Muscle layer of duodenum (tissue), 2 donors: ENCODE data around the gene NEURL1.

ENCODE experiments used
- H3K27ac ChIP-seq: one replicate; pipeline ENCODE4 v1.7.0; 2013; ENCODE audit warnings: mild to moderate bottlenecking, low read length
- H3K27me3 ChIP-seq: one replicate; pipeline ENCODE4 v1.7.0; 2013; ENCODE audit warnings: low read depth, mild to moderate bottlenecking, control low read depth, low read length
- H3K36me3 ChIP-seq, 2 donors: one replicate each; pipeline ENCODE4 v1.7.0; 2013; ENCODE audit warnings: low read length in 2 of 2, control low read depth in 1 of 2, mild to moderate bottlenecking in 1 of 2; ENCODE audit not compliant: insufficient read depth in 2 of 2, control insufficient read depth in 1 of 2
- H3K4me1 ChIP-seq, 2 donors: one replicate each; pipeline ENCODE4 v1.7.0; 2013; ENCODE audit warnings: low read length in 2 of 2, mild to moderate bottlenecking in 2 of 2, control low read depth in 1 of 2, moderate library complexity in 1 of 2; ENCODE audit not compliant: insufficient read depth in 2 of 2, control insufficient read depth in 1 of 2
- H3K4me3 ChIP-seq, 2 donors: one replicate each; pipeline ENCODE4 v1.7.0; 2013; ENCODE audit warnings: low read length in 2 of 2, low read depth in 1 of 2, mild to moderate bottlenecking in 1 of 2
- H3K9me3 ChIP-seq, 2 donors: one replicate each; pipeline ENCODE4 v1.7.0; 2013; ENCODE audit warnings: low read length in 2 of 2, control low read depth in 1 of 2, mild to moderate bottlenecking in 1 of 2; ENCODE audit not compliant: control insufficient read depth in 1 of 2
- donor health status: healthy.

Gene NEURL1

GRCh38 chr10:103467406-103467805 lies 26.1 kb upstream of the NEURL1 start:
- Histone ChIP-seq H3K4me1 (no peaks in the 10 kb centered on the region), H3K27ac (no peak overlapping the region), H3K36me3 (no peaks in the 10 kb centered on the region), H3K27me3 (no peaks in the 10 kb centered on the region), H3K9me3 (no peaks in the 10 kb centered on the region), H3K4me3 (no peak overlapping the region)

GRCh38 chr10:103469201-103469600 lies 24.3 kb upstream of the NEURL1 start:
- H3K4me3 ChIP-seq, result no peak overlapping the region
- no peaks in the 10 kb centered on the region for H3K27me3 ChIP-seq
- no peaks in the 10 kb centered on the region for H3K4me1 ChIP-seq
- no peak overlapping the region for H3K27ac ChIP-seq
- H3K9me3 ChIP-seq, result no peaks in the 10 kb centered on the region
- H3K36me3 ChIP-seq, result no peaks in the 10 kb centered on the region

- Histone ChIP-seq H3K4me1 (no peaks in the 10 kb centered on the region), H3K9me3 (no peaks in the 10 kb centered on the region), H3K27me3 (no peaks in the 10 kb centered on the region), H3K27ac (no peak overlapping the region), H3K36me3 (no peaks in the 10 kb centered on the region), H3K4me3 (no peak overlapping the region)
Observed at GRCh38 chr10:103470761-103471653, 22.5 kb upstream of the NEURL1 start.

- no peaks in the 10 kb centered on the region for H3K4me1 ChIP-seq
Observed at GRCh38 chr10:103472005-103472404, 21.5 kb upstream of the NEURL1 start.

GRCh38 chr10:103473261-103473671 lies 20.2 kb upstream of the NEURL1 start:
- H3K4me3 ChIP-seq, result peak overlapping the region in 1 of 2 donors; percentile 5

More at GRCh38 chr10:103472005-103472404, 21.5 kb upstream of the NEURL1 start:
- Histone ChIP-seq H3K4me3 (no peak overlapping the region), H3K27ac (no peak overlapping the region), H3K27me3 (no peaks in the 10 kb centered on the region), H3K9me3 (no peaks in the 10 kb centered on the region), H3K36me3 (no peaks in the 10 kb centered on the region)

GRCh38 chr10:103474077-103474476 lies 19.4 kb upstream of the NEURL1 start:
- H3K27me3 ChIP-seq, result no peaks in the 10 kb centered on the region
- no peak overlapping the region for H3K27ac ChIP-seq
- no peak overlapping the region for H3K4me3 ChIP-seq
- H3K36me3 ChIP-seq, result no peaks in the 10 kb centered on the region
- no peaks in the 10 kb centered on the region for H3K4me1 ChIP-seq
- no peaks in the 10 kb centered on the region for H3K9me3 ChIP-seq

More at GRCh38 chr10:103473261-103473671, 20.2 kb upstream of the NEURL1 start:
- no peaks in the 10 kb centered on the region for H3K36me3 ChIP-seq
- H3K9me3 ChIP-seq, result no peaks in the 10 kb centered on the region
- H3K4me1 ChIP-seq, result no peaks in the 10 kb centered on the region
- H3K27ac ChIP-seq, result no peak overlapping the region
- H3K27me3 ChIP-seq, result no peaks in the 10 kb centered on the region

- peaks cover 0 to 1% of the 10 kb centered on the region in 2 donors for H3K4me1 ChIP-seq
- no peak overlapping the region for H3K4me3 ChIP-seq
- no peak overlapping the region for H3K27ac ChIP-seq
- H3K9me3 ChIP-seq, result no peaks in the 10 kb centered on the region
- H3K36me3 ChIP-seq, result no peaks in the 10 kb centered on the region
- no peaks in the 10 kb centered on the region for H3K27me3 ChIP-seq
Observed at GRCh38 chr10:103475437-103475836, 18.1 kb upstream of the NEURL1 start.

- Histone ChIP-seq H3K4me1 (peaks cover 0 to 4% of the 10 kb centered on the region in 2 donors), H3K4me3 (no peak overlapping the region), H3K27ac (no peak overlapping the region), H3K9me3 (no peaks in the 10 kb centered on the region), H3K36me3 (no peaks in the 10 kb centered on the region), H3K27me3 (no peaks in the 10 kb centered on the region)
Observed at GRCh38 chr10:103476046-103476768, 17.3 kb upstream of the NEURL1 start.

GRCh38 chr10:103478671-103479070 lies 14.8 kb upstream of the NEURL1 start:
- no peaks in the 10 kb centered on the region for H3K36me3 ChIP-seq
- H3K27ac ChIP-seq, result no peak overlapping the region
- H3K9me3 ChIP-seq, result no peaks in the 10 kb centered on the region
- H3K4me1 ChIP-seq, result peaks cover 0 to 4% of the 10 kb centered on the region in 2 donors
- no peaks in the 10 kb centered on the region for H3K27me3 ChIP-seq
- H3K4me3 ChIP-seq, result no peak overlapping the region

- no peak within 1 kb of the TSS for H3K4me3 ChIP-seq
- no peaks in the 10 kb centered on the region for H3K27me3 ChIP-seq
- H3K27ac ChIP-seq, result no peak within 1 kb of the TSS
- H3K36me3 ChIP-seq, result no peaks in the 10 kb centered on the region
- H3K9me3 ChIP-seq, result no peaks in the 10 kb centered on the region
- peaks cover 0 to 4% of the 10 kb centered on the region in 2 donors for H3K4me1 ChIP-seq
Observed at GRCh38 chr10:103479135-103479534, 14.4 kb upstream of the NEURL1 start, which contains the start of gene CALHM3. CALHM3 (minus strand) TSS chr10:103479240; CDS start chr10:103479032, 208 bp downstream.

- H3K27me3 ChIP-seq, result no peaks in the 10 kb centered on the region
- H3K36me3 ChIP-seq, result no peaks in the 10 kb centered on the region
- no peaks in the 10 kb centered on the region for H3K9me3 ChIP-seq
- no peak overlapping the region for H3K27ac ChIP-seq
- H3K4me1 ChIP-seq, result peaks cover 0 to 4% of the 10 kb centered on the region in 2 donors
- no peak overlapping the region for H3K4me3 ChIP-seq
Observed at GRCh38 chr10:103480521-103480920, 13.0 kb upstream of the NEURL1 start.
